Stomach smooth muscle (tissue), 2 donors: ENCODE data around the gene C15orf61.

Source experiments
- H3K27ac ChIP-seq: one replicate; pipeline ENCODE4 v1.7.0; 2013; ENCODE audit warnings: mild to moderate bottlenecking, low read length, inconsistent platforms
- H3K27me3 ChIP-seq, 2 donors: one replicate each; pipeline ENCODE4 v1.7.0; 2013; ENCODE audit warnings: low read length in 2 of 2; ENCODE audit not compliant: insufficient read depth in 2 of 2, control insufficient read depth in 1 of 2
- H3K36me3 ChIP-seq, 2 donors: one replicate each; pipeline ENCODE4 v1.7.0; 2013; ENCODE audit warnings: low read length in 2 of 2; ENCODE audit not compliant: control insufficient read depth in 2 of 2, insufficient read depth in 2 of 2
- H3K4me1 ChIP-seq: one replicate; pipeline ENCODE4 v1.7.0; 2013; ENCODE audit warnings: low read length; ENCODE audit not compliant: control insufficient read depth, insufficient read depth
- H3K4me3 ChIP-seq, 2 donors: one replicate each; pipeline ENCODE4 v1.7.0; 2013; ENCODE audit warnings: low read length in 2 of 2
- H3K9ac ChIP-seq, 2 donors: one replicate each; pipeline ENCODE4 v1.7.0; 2013; ENCODE audit warnings: low read length in 2 of 2, mild to moderate bottlenecking in 1 of 2
- H3K9me3 ChIP-seq, 2 donors: one replicate each; pipeline ENCODE4 v1.7.0; 2013; ENCODE audit warnings: low read length in 2 of 2; ENCODE audit not compliant: control insufficient read depth in 2 of 2
- donor health status: healthy.
- donor health status: Pancreatic carcinoma.

Gene C15orf61

DNA sequence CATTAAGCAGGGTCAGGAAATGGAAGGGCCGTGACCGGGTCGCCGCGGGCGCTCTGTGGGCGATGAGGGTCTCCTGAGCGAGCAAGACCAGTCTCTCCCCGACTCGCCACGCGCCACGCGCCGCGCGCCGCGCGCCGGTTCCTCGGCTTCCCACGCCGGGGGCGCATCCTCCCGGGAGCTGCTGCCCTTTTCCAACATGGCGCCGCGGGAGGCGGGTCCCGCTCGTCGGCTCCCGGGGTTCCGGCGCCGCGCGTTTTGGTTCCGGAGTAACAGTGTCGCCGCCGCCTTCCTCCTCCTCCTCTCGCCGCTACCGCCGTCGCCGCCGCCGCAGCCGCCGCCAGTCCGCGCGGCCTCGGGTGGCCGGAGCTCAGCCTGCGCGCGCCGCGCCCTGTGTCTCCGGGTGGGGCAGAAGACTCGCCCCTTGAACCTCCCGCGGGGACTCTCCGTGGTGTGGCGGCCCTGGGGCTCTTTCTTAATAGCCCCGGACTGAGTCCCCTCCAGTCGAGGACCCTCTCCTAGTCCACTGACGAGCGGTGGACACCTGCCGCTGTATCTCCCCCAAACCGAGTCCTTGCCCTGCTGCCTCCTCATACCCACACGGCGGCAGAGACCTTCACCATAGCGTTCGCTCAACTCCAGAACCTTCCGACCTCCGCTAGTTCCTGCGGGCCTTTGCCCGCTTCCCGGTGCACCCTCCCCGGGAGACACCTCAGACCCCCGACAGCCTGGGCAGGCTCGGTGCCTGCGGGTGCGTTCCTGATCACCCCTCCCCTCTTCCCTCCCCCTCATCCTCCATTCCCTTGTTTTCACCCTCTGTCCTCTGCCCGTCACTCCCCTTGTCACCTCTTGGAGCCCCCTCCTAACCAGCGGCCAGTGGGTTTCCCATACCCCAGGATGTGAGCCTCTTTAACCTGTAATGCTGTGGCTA lies 21.8 kb downstream of the C15orf61 start, which contains the start of gene MAP2K5:
TSS of gene MAP2K5 (plus strand) at position 284 of the 928 bp plus-strand sequence. CDS start at position 917, 633 bp downstream.
- Histone ChIP-seq H3K9me3 (no peaks in the 10 kb centered on the region), H3K27ac (peak within 1 kb of the TSS; percentile 78), H3K36me3 (peaks cover 4 to 6% of the 10 kb centered on the region in 2 donors), H3K4me3 (peak within 1 kb of the TSS; percentile 90 to 96), H3K4me1 (peaks cover 15% of the 10 kb centered on the region), H3K9ac (peak within 1 kb of the TSS; percentile 87 to 93), H3K27me3 (no peaks in the 10 kb centered on the region)

DNA sequence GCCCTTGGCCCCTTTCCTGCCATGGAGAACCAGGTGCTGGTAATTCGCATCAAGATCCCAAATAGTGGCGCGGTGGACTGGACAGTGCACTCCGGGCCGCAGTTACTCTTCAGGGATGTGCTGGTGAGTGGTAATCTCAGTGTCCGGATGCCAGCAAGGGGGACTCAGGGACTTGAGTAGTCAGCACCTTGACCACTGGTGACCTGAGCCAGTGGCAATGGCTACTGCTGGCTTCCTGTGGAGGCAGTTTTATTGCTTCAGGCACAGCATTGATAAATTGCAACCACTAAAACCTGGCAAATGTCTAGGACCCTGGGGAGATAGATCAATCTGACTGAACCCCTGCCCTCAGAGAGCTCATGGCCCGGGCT lies 22.4 kb downstream of the C15orf61 start:
- peak overlapping the region; percentile 78 for H3K27ac ChIP-seq

DNA sequence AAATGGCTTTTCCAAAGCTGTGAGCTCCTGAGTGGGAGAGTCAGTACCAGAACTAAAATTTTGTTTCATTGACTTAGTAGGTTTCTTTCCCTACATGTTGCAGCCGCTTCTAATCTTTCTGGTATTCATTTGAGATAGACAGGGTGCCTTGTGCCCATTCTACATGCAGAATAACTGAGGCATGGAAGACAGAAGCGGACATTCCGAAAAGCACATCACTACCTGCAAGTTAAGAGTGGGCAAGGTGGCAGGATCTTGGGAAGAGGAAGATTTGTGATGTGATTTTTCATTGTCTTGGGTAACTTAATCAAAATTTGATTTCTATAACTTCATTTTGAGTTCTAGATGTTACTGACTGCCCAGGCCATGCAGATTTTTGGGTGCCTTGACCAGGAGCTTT lies 23.5 kb downstream of the C15orf61 start:
- H3K27me3 ChIP-seq: no peaks in the 10 kb centered on the region
- no peak overlapping the region for H3K4me3 ChIP-seq
- no peak overlapping the region for H3K27ac ChIP-seq
- H3K4me1 ChIP-seq: peaks cover 19% of the 10 kb centered on the region
- H3K9ac ChIP-seq: no peak overlapping the region
- peaks cover 4 to 6% of the 10 kb centered on the region in 2 donors for H3K36me3 ChIP-seq
- no peaks in the 10 kb centered on the region for H3K9me3 ChIP-seq

More for the DNA sequence above, 22.4 kb downstream of the C15orf61 start:
- Histone ChIP-seq H3K27me3 (no peaks in the 10 kb centered on the region), H3K36me3 (peaks cover 4 to 6% of the 10 kb centered on the region in 2 donors), H3K9ac (peak overlapping the region; percentile 87 to 93), H3K9me3 (no peaks in the 10 kb centered on the region), H3K4me3 (peak overlapping the region; percentile 90 to 96), H3K4me1 (peaks cover 18% of the 10 kb centered on the region)

DNA sequence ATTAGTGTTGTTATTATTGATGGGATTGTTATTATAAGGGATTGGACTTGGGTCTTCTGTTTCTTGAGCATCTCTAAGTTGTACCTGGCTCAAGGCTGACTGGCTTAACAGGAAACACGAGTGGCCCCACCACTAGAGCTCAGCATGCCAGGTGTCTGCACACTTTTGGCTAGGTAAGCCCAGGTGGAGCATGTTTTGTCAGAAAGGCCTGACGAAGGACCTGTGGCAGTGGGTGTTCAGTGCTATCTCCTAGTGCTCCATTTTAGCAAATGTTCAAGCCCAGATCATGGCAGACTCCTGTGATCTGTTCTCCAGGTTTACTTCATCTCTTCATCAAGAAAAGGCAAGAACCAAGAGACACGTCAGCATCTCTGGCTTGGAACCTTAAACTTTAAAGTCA lies 24.9 kb downstream of the C15orf61 start:
- H3K9me3 ChIP-seq: no peaks in the 10 kb centered on the region
- H3K27me3 ChIP-seq: no peaks in the 10 kb centered on the region
- no peak overlapping the region for H3K27ac ChIP-seq
- peaks cover 4 to 6% of the 10 kb centered on the region in 2 donors for H3K36me3 ChIP-seq
- no peak overlapping the region for H3K9ac ChIP-seq
- H3K4me3 ChIP-seq: no peak overlapping the region
- H3K4me1 ChIP-seq: peaks cover 19% of the 10 kb centered on the region

DNA sequence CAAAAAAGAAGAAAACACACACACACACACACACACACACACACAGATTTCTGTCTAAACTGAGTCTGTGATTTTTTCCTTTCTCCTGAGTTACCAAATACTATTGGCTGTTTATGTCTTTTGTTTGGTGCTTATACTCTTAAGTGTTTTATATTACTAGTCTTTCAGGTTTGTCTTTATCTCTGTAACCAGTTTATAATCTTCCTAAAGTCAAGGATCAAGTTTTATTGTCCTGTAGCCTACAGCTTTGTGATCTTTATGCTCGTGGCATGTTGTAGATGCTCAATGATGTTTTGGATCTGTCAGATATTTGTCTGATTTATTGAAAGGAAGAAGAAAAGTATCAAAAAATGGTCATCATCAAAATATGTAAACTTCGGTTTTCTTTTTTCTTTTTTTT lies 26.1 kb downstream of the C15orf61 start:
- no peaks in the 10 kb centered on the region for H3K27me3 ChIP-seq
- no peak overlapping the region for H3K9ac ChIP-seq
- H3K27ac ChIP-seq: no peak overlapping the region
- H3K36me3 ChIP-seq: peaks cover 4 to 12% of the 10 kb centered on the region in 2 donors
- no peaks in the 10 kb centered on the region for H3K9me3 ChIP-seq
- H3K4me1 ChIP-seq: peaks cover 19% of the 10 kb centered on the region
- H3K4me3 ChIP-seq: no peak overlapping the region

DNA sequence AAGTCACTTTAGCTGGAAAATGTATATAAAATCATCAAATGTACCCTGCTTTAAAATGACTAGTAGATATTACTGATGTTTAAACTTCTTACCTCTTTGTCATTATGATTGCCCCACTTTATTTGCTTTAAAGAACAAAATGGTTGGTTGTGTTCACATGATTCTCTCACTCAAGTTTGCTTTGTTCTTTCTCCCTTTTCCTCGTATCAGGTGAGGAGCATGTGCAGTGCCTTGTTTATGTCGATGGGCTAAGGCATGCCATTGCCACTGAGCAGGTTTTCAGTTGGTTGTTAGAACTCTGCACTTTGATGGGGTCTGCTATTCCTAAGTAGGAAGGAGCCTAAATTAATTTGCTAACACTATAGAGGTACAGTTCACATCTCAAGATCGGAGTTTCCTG lies 26.9 kb downstream of the C15orf61 start:
- Histone ChIP-seq H3K27me3 (no peaks in the 10 kb centered on the region), H3K4me3 (no peak overlapping the region), H3K9ac (peak overlapping the region in 1 of 2 donors; percentile 30), H3K9me3 (no peaks in the 10 kb centered on the region), H3K36me3 (peaks cover 4 to 12% of the 10 kb centered on the region in 2 donors), H3K4me1 (peaks cover 19% of the 10 kb centered on the region), H3K27ac (peak overlapping the region; percentile 31)

DNA sequence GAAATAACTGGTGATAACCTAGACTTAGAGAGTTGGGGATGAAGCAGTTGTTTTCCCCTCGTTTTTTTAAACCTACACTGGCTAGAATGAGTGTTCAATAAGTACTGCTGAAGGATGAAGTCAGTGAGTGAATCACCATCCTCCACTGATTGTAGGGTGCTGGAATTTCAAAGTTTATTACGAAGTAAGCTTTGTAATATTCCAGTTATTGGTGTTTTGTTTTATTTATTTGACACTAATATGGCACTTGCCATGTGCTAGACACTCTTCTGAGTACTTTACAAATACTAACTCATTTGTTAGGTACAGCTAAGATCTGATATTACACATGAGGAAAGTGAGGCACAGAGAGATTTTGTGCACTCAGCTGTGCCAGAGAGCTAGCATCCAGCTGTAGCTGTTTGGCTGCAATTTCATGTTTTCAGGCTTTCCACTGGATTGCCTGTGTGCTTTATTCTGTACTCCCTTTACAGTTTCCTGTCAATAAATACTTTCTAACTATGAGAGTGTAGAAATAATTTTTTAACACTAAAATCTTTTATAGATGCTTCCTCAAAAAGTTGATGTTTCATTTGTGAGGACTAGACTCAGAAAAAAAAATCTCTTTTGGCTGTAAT lies 27.4 kb downstream of the C15orf61 start:
- no peak overlapping the region for H3K4me3 ChIP-seq
- H3K4me1 ChIP-seq: peaks cover 16% of the 10 kb centered on the region
- no peaks in the 10 kb centered on the region for H3K27me3 ChIP-seq
- peak overlapping the region in 1 of 2 donors; percentile 36 for H3K9ac ChIP-seq
- H3K36me3 ChIP-seq: peaks cover 4 to 12% of the 10 kb centered on the region in 2 donors
- peak overlapping the region; percentile 31 for H3K27ac ChIP-seq
- H3K9me3 ChIP-seq: no peaks in the 10 kb centered on the region

DNA sequence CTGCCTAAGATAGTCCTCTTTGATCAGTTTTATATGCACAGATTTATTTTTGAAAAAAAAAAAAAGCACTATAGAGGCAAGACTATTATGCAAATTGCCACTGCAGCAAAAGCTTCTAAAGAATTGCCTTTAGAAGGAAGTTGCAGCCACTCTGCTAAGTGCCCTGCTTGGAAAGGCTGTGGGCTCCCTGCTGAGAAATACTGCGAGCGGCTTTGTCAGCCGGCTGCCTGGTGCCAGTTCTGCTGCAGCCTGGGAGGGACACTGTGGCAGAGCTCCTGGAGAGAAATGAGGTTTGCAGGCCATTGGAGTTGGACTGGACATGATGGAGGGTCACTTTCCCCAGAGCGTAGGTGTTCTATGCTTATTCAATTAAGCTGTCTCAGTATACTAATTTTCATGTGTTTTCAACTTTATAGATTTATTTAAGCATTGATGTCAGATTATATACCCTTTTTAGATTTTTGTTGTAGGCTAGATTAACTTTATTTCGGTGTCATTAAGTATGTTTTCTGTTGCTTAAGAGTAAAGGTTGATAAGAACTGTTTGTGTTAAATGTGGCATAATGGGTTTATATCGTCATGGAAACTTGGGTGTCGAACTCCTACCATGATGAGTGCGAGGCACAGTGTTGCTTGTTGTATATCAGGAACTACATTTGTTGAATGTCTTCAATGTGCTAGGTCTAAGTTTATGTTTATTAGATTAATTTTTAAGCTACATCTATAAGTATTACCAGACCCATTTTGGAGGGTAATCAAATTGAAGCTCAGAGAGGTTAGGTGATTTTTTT lies 28.1 kb downstream of the C15orf61 start:
- Histone ChIP-seq H3K27me3 (no peaks in the 10 kb centered on the region), H3K9ac (no peak overlapping the region), H3K9me3 (no peaks in the 10 kb centered on the region), H3K36me3 (peaks cover 4 to 12% of the 10 kb centered on the region in 2 donors), H3K4me3 (no peak overlapping the region), H3K4me1 (peaks cover 9% of the 10 kb centered on the region), H3K27ac (peak overlapping the region; percentile 58)

DNA sequence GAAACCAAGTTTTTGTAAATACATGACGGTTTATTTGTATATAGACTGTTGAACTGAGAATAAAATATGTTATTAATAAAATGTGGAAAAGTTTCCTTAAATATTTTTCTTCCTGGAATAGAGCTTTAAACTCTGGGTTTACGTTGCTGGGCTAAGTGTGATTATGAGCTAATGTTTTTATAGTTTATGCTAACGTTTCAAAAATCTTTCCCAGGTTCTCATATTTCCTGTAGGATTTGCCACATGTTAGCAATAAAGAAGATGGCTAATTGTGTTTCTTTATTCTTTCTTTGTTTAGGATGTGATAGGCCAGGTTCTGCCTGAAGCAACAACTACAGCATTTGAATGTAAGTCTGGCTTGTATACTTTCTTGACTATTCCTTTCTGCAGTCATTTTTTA lies 28.8 kb downstream of the C15orf61 start:
- Histone ChIP-seq H3K27ac (no peak overlapping the region), H3K9ac (no peak overlapping the region), H3K4me3 (no peak overlapping the region), H3K27me3 (no peaks in the 10 kb centered on the region), H3K4me1 (peaks cover 6% of the 10 kb centered on the region), H3K36me3 (peaks cover 4 to 11% of the 10 kb centered on the region in 2 donors), H3K9me3 (no peaks in the 10 kb centered on the region)

DNA sequence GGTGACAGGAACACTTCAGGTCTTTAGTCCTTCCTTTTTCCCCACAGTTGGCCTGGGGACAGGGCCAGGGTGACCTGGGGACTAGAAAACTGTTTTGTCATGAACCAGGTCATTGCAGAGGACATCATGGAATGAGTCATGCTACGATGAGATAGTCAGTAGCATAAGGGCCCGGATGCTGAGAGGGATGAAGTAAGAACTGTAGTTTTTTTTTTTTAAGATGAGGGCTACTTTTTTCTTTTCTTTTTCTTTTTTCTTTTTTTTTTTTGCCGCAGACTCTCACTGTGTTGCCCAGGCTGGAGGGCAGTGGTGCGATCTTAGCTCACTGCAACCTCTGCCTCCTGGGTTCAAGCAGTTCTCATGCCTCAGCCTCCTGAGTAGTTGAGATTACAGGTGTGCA lies 29.6 kb downstream of the C15orf61 start:
- Histone ChIP-seq H3K36me3 (peaks cover 4 to 9% of the 10 kb centered on the region in 2 donors), H3K27ac (no peak overlapping the region), H3K4me3 (no peak overlapping the region), H3K4me1 (peaks cover 4% of the 10 kb centered on the region), H3K27me3 (no peaks in the 10 kb centered on the region), H3K9ac (no peak overlapping the region), H3K9me3 (no peaks in the 10 kb centered on the region)
